HG03097 (cell line): ENCODE results near the gene NASP.

Experiments used
- ATAC-seq: cut with Tn5 transposase; IDR thresholded peaks from one replicate; pipeline ENCODE4 v1.9.1; 2021; ENCODE audit not compliant: unreplicated experiment, low FRiP score

NASP gene, protein sequence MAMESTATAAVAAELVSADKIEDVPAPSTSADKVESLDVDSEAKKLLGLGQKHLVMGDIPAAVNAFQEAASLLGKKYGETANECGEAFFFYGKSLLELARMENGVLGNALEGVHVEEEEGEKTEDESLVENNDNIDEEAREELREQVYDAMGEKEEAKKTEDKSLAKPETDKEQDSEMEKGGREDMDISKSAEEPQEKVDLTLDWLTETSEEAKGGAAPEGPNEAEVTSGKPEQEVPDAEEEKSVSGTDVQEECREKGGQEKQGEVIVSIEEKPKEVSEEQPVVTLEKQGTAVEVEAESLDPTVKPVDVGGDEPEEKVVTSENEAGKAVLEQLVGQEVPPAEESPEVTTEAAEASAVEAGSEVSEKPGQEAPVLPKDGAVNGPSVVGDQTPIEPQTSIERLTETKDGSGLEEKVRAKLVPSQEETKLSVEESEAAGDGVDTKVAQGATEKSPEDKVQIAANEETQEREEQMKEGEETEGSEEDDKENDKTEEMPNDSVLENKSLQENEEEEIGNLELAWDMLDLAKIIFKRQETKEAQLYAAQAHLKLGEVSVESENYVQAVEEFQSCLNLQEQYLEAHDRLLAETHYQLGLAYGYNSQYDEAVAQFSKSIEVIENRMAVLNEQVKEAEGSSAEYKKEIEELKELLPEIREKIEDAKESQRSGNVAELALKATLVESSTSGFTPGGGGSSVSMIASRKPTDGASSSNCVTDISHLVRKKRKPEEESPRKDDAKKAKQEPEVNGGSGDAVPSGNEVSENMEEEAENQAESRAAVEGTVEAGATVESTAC

DNA sequence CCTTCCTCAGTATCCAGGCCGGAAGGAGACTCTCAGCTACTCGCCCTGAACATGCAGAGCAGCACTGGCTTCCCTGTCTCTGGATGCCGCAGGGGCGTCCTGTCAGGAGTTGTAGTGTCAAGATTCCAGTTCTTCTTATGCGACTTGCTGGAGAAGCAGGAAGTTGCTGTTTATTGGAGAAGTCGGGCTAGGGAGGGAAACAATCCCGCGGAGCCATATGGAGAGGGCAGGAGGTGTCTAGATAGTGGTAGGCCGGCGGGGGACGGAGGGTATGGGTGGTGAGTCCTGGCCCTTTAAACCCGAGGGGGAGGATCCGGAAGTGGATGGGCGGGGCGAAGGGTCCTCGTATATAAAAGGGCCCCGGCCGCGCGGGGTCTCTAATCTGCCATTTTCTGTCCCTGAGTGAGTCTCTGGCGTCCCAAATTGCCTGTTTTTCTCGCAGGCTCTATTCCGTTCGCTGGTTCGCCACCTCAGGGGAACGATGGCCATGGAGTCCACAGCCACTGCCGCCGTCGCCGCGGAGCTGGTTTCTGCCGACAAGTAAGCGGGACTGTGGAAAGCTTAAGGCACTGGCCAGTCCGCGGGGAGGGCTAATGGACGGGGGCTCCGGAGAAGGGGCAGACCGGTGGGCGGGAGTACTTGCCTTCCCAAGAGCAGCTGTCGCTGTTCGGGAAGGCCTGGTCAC, at the start of gene NASP:
TSS of gene NASP (plus strand) at position 376 of the 685 bp plus-strand sequence. CDS start at position 482, 106 bp downstream.
- ATAC-seq: peak; percentile 59

DNA sequence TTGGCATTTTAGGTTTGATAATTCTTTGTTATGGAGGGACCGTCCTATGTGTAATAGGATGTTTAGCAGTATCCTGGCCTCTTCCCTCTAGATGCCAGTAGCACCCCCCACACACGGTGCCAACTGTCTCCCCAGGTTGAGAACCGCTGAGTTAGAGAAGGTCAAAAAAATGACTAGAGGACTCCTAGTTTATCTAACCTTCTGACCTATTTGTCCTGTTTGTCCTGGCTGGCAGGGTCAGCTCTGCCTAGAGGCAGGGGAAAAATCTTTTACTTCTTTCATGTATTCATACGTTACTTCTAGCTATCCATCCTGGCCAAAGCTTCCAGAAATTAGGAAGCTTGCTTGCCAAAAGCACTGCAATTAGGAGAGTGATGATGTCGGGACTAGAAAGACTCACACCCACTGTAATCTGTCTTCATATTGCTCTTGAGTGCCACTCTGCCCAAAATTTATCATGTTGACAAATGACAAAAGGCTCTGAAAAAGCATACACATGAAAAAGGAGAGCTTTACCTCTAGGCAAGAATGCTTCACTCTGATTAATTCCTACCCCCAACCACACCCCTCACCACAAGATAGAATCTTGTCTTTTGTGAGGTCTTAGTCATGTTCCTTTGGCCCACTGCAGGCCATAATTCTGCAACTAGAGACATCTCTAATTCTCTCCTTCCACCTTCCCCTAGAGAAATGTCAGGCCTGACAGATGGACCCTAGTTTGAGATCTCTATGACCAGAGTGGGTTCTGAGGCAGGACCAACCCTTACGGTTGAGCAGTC, 47.7 kb upstream of the NASP start:
- ATAC-seq: no peak

DNA sequence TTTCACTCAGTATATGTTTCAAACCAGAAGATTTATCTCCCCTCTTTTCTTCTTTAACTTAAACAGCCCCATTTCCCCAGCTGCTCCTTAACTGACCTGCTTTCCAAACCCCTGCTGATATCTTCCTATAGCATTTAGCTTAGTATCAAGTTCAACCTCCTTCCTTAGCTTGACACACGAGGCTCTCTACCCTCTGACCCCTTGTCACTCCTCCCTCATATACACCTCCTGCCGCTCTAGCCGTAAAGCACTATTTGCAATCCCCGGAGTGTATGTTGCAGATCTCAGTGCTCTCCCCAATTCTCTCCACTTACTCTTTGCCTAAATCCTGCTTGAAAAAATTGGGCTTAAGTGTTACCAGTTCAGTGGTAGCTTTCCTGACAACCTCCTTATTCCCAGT, 47.0 kb upstream of the NASP start:
- ATAC-seq: no peak

DNA sequence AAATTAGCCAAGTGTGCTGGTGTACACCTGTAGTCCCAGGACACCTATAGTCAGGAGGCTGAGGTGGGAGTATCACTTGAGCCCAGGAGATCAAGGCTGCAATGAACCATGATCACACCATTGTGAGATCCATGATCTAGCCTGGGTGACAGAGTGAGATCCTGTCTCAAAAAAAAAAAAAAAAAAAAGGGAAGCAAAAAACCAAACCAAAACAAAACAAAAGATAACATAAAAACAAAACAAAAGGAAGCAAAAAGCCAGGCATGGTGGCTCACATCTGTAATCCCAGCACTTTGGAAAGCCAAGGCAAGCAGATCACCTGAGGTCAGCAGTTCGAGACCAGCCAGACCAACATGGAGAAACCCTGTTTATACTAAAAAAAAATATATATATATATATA, 42.6 kb upstream of the NASP start:
- ATAC-seq: no peak

DNA sequence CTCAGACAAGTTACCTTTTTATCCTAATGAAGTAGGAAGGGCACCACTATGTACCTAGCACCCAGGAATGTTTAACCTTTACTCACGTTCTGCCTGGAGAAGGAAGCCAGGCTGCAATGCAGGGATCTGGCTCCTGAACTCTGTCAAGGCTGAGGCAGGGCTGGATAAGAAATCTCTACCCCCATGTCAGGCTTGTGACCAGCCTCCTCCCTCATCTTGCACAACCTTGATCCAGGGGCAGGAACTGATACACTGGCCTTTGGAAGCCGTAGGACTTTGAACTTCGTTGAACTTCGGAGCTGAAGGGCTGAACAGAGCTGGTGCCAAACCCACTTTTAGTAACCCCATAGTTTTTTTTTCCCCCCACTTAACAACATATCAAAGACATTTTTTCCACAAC, 41.2 kb upstream of the NASP start:
- no peak for ATAC-seq

DNA sequence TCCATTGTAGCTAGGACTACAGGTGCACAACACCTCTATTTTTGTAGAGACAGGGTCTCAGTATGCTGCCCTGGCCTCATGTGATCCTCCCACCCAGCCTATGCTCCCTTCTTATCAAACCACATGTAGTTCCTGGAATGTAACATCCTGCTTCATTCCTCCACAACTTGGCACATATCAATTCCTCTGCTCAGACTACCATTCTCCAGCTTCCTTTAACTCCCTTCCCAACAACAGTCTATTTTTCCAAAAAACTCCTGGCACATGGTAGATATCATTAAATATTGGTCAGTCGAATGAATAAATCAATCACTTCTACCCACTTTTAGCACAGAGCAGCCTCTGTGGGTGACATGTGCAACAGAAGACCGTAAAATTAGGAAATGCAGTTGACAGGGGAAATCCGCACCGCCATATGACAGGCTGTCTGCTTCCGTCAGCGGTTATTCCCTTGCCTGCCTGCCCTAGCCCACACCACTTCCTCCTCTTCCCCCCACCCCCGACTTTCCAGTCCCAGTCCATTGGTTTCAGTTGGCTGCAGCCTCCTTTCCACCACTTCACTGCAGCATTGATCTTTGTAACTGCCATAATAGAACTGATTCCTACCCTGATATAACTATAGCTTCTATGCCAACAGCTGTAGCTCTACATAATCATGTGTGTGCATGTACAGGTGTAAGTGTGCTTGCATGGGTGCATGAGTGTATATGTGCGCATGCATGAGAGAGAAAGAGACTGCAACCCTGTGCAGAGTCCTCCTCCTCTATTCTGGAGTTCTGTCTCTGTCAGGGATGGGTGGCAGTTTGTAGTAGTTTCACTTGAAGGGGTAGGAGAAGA, 40.0 kb upstream of the NASP start:
- peak; percentile 47 for ATAC-seq

DNA sequence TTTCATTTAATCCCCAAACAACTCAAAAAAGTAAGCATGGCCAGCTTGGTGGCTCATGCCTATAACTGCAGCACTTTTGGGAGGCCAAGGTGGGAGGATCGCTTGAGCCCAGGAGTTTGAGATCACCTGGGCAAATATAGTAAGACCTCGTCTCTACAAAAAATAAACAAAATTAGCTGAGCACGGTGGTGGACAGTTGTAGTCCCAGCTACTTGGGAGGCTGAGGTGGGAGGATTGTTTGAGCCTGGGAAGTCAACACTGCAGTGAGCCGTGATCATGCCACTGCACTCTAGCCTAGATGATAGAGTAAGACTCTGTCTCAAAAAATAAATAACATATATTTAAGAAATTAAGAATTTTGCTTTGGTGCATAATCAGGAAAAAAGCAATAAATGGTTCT, 39.3 kb upstream of the NASP start:
- ATAC-seq: no peak

DNA sequence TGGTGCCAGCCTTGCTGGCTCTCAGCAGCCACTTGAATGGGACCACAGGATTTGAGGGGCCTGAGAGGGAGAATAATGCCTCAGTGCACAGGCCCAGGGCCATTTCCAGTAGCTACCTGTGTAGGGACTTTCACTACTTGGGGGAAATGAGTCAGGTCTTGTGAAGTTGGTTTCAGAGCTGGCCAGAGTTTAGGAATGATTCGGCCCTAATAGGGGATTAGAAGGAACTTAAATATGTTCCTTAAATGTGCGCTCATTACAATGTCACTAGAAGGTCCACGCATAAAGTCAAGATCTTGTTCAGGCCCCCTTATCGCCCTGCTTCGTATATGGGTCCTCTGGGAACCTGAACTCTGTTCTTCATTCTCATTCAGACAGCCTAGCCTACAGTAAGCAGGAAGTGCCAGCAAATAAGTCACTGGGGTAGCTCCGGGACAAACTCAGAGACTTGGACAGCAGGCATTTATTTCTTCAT, 38.8 kb upstream of the NASP start:
- peak; percentile 50 for ATAC-seq

DNA sequence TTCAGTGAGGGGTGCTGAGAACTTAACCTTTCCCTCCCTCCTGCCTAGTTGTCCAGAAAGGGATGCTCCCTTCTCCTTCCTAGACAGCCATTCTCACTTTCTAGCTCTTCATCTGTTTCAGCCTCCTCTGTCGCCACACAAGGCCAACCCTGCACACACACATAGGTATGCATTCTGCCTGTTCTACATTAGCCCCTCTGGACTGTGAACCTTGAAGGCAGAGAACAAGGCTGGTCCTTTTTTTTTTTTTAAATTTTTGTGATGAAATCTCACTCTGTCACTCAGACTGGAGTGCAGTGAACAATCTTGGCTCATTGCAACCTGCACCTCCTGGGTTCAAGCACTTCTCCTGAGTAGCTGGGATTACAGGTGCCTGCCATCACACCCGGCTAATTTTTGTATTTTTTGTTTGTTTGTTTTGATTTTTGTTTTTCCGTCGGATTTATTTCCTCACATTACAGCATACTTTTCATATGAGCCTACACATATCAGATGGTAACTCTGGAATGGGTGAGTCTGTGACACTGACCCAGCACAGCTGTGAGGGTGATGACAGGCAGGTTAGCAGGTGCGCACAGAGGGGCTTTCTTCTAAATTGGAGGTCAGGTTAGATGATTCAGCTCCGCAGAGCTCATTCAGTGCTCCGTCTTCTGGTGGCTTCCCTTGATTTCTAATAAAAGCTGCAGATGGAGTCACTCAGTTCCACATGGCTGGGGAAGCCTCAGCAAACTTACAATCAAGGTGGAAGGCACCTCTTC, 38.1 kb upstream of the NASP start:
- ATAC-seq: no peak

DNA sequence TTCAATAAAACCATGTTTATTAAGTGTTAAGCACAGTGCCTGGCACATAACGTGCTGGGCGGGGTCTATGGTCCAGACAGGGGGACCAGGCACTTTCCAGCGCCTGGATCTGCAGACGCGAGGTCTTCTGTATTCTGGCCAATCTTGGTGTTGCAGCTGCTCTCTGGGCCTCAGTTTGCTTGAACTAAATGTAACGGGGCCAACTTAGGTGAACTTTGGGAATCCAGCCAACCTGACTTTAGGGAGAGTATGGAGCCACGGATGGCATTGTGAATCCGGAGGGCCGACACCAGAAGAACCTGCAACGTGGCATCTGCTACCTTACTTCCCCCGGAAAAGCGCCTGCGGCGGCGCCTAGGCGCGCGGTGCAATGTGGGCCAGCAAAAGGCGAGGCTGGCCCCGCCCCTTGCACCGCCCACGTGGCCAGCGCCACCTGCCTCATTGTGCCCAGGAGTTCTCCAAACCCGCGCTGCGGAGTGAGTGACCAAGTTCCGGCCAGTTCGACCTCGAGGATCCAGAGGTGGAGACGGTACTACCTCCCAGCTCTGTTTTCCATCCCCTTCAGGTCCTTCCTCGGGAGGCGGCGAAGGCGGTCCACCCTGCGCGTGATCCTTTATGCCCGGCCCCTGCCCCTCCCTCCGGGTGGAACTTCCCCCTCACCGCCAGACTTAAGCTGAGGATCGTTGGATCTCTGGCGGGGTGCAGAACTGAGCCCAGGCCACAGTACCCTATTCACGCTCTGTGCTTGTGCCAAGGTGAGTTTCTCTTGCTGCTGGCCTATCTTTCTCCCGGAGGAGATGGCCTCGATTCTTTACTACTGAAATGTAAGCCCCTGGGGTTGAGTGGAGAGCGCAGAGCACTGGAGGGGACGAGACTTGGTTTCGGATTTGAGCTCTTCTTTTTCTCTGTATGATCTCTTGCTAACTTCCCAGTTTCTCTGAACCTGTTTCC, 33.2 kb upstream of the NASP start, which contains the start of gene AKR1A1:
TSS of gene AKR1A1 (plus strand) at position 426 of the 951 bp plus-strand sequence. CDS start 10,969 bp downstream, outside the sequence.
- ATAC-seq: peak; percentile 77

DNA sequence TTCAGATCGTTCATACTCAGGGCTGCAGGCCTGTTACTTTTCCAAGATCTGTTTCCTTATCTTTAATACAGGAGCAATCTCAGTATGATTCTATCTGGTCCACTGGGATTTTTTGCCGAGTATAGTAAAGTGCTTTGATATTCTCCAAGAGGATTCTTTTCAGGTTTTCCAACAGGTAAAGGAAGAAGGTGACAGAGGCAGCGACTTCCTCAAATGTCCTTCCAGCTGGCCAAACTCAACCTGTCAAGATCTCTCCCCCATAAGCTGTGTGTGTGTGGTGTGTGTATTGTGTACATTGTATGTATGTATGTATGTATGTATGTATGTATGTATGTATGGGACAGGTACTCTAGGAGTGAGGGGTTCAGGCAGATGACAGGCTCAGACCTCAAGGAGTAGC, 32.2 kb upstream of the NASP start:
- ATAC-seq: no peak

DNA sequence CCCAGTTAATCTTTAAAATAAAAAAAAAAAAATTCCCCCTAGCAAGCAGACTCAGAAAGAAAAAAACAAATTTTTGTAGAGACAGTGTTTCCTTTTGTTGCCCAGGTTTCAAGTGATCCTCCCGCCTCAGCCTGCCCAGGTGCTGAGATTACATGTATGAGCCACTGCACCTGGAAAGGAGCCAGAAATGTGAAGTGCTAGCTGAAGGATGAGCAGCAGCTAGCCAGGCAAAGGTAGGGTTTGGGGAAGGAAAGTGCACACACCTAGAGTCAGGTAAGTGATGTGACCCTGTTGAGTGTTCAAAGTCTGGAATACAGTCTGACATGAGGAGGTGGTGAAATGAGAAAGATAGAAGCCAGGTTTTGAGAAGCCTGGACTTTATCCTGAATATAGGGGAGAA, 31.5 kb upstream of the NASP start:
- no peak for ATAC-seq

DNA sequence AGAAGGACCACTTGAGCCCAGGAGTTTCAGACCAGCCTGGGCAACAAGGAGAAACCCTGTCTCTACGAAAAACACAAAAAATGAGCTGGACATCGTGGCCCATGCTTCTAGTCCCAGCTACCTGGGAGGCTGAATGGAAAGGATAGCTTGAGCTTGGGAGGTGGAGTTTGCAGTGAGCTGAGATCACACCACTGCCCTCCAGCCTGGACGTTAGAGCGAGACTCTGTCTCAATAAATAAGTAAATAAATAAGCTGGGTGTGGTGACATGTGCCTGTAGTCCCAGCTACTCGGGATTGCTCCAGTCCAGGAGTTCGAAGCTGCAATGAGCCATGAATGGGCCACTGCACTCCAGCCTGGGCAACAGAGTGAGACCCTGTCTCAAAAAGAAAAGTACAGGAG, 29.6 kb upstream of the NASP start:
- no peak for ATAC-seq

DNA sequence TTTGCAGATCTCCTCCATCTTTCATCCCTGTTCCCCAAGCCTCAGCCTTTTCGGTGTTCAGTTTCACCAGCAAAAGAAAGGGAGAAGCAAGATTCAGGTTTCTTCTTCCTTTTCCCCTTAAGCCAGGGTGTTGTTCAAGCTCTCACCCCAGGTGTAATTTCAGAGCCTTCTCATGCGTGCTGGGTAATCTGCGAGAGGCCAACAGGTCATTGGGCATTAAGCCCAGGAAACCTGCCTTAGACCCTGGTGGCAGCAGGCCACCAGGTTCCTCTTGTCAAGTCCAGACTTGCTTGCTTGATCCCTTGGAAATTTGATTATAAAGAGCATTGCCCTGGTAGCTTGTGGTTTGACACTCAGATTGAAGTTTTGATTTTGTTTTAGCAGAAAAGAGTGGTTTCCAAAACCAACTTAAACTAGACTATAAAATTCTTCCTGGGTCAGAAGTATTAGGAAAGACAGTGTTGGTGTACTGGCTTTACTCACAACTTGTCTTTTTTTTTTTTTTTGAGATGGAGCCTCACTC, 26.4 kb upstream of the NASP start:
- ATAC-seq: no peak

DNA sequence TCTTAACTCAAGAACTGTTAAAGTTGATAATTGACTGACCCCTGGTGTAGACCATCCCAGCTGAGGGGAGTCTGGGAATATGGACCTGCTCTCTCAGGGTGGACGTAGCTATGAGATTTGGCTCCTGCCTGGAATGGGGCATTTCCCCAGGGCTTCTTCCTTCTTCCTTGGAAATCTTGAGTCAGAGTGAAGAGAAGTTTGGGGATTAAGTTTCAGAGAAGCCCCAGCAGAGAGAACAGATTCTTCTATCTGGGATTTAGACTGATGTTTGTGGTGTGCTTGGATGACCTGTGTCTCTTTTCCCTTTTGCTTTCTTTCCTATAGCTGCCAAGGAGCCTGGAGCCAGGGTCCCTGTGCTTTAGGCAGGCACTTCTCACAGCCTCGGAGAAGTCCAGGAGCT, 20.0 kb upstream of the NASP start:
- no peak for ATAC-seq

DNA sequence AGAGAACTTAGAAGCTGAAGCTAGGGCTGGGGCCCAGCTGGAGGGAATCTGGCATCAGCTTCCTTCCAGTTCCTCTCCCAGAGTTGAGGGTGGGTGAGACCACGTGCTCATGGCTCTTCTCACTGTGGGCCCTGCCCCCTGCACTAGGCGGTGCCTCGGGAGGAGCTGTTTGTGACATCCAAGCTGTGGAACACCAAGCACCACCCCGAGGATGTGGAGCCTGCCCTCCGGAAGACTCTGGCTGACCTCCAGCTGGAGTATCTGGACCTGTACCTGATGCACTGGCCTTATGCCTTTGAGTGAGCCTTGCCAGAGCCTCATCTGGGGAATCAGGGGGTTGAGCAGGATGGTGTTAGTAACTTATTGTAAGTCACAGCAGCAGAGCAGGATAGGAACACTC, 17.1 kb upstream of the NASP start:
- no peak for ATAC-seq

DNA sequence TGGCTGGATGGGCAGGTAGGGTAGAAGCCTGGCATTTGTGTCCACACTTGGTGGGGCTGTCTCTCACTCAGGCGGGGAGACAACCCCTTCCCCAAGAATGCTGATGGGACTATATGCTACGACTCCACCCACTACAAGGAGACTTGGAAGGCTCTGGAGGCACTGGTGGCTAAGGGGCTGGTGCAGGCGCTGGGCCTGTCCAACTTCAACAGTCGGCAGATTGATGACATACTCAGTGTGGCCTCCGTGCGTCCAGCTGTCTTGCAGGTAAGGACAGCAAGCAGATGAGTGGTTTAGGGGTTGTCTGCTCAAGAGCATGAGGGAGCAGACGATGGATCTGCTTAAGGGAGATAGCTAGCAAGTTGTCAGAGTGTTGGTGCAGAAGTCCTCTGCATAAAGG, 15.9 kb upstream of the NASP start:
- no peak for ATAC-seq
